Lower leg skin (tissue), 3 donors: ENCODE results near the gene MVK.

Experiments used
- POLR2A ChIP-seq, 2 donors: fragments of 450-650 bp; IDR thresholded peaks; one replicate each; pipeline ENCODE4 v1.6.1; 2016 to 2017; ENCODE audit warnings: antibody characterized with exemption in 2 of 2, mild to moderate bottlenecking in 1 of 2, moderate library complexity in 1 of 2
- TF ChIP-seq, protein P1 (sequence below), 3 donors: fragments of 450-650 bp; IDR thresholded peaks; one replicate each; pipeline ENCODE4 v1.5.1; 2016; ENCODE audit warnings: antibody characterized with exemption in 3 of 3, mild to moderate bottlenecking in 3 of 3, moderate library complexity in 2 of 3

DNA sequence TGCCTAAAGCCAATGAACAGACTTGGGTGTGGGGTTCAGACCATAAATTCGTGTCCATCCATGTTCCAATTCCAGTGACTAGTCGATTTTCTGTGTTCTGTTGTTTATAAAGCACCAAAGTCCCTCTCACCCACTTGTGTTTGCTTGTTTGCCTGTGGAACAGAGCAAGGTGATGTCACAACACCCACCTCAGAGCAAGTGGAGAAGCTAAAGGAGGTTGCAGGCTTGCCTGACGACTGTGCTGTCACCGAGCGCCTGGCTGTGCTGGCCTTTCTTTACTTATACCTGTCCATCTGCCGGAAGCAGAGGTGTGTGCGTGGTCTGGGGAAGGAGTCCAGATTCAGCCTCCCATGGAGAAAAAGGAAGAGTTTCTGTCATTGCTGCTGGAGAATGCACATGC, 6.0 kb downstream of the MVK start:
- TF ChIP-seq, protein P1, sequence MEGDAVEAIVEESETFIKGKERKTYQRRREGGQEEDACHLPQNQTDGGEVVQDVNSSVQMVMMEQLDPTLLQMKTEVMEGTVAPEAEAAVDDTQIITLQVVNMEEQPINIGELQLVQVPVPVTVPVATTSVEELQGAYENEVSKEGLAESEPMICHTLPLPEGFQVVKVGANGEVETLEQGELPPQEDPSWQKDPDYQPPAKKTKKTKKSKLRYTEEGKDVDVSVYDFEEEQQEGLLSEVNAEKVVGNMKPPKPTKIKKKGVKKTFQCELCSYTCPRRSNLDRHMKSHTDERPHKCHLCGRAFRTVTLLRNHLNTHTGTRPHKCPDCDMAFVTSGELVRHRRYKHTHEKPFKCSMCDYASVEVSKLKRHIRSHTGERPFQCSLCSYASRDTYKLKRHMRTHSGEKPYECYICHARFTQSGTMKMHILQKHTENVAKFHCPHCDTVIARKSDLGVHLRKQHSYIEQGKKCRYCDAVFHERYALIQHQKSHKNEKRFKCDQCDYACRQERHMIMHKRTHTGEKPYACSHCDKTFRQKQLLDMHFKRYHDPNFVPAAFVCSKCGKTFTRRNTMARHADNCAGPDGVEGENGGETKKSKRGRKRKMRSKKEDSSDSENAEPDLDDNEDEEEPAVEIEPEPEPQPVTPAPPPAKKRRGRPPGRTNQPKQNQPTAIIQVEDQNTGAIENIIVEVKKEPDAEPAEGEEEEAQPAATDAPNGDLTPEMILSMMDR (IDR thresholded peaks at IDR 0.05), result no peak
- TF ChIP-seq POLR2A (IDR thresholded peaks at IDR 0.05), result no peak
